HG03097 (cell line): ENCODE measurements around the gene HOOK2.
"Not testable (repeated sequence)": the region's sequence is repeated elsewhere in the genome, so short reads cannot be mapped to it uniquely, and the experiment has no call there.

Experiments
- ATAC-seq: cut with Tn5 transposase; IDR thresholded peaks from one replicate; pipeline ENCODE4 v1.9.1; 2021; ENCODE audit not compliant: unreplicated experiment, low FRiP score

Gene HOOK2, protein sequence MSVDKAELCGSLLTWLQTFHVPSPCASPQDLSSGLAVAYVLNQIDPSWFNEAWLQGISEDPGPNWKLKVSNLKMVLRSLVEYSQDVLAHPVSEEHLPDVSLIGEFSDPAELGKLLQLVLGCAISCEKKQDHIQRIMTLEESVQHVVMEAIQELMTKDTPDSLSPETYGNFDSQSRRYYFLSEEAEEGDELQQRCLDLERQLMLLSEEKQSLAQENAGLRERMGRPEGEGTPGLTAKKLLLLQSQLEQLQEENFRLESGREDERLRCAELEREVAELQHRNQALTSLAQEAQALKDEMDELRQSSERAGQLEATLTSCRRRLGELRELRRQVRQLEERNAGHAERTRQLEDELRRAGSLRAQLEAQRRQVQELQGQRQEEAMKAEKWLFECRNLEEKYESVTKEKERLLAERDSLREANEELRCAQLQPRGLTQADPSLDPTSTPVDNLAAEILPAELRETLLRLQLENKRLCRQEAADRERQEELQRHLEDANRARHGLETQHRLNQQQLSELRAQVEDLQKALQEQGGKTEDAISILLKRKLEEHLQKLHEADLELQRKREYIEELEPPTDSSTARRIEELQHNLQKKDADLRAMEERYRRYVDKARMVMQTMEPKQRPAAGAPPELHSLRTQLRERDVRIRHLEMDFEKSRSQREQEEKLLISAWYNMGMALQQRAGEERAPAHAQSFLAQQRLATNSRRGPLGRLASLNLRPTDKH

DNA sequence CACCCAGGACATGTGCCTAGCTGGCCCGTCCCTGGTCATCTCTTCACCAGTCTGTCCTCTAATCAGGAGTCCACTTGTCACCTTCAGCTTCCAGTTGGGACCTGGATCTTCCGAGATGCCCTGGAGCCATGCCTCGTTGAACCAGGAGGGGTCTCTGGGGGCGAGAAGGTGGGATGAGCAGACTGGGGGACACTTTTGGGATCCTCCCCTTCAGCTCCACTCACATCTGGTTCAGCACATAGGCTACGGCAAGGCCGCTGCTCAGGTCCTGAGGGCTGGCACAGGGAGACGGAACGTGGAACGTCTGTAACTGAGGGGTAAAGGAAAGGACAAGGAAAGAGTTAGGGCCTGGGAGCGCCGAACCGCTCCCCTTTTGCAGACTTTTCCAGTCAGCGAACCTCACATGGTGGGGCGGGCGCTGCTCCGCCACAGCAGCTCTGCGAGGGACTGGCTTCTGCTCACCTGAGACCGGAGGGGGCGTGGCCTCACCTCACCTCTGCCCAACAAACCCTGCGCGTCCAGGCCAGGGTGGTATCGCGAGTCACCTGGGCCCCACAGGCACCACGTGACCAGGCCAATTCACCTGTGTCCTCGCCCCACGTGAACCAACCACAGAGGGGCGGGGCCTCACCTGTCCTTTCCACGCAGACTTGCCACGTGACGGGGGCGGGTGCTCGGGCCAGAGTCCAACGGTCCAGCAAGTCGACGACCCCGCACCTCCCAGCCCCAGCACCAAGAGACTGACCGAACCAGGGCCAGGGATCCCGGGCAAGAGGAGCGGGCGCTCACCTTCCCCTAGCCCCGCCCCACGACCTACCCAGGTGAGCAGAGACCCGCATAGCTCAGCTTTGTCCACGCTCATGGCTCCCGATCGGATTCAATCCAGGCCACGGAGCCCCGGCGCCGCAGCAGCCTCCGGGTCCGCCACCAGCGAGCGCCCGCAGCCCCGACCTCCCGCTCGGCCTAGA, at the start of gene HOOK2:
TSS of gene HOOK2 (minus strand) at position 965 of the 968 bp plus-strand sequence. CDS start at position 862, 103 bp downstream.
- peak; percentile 2 for ATAC-seq

DNA sequence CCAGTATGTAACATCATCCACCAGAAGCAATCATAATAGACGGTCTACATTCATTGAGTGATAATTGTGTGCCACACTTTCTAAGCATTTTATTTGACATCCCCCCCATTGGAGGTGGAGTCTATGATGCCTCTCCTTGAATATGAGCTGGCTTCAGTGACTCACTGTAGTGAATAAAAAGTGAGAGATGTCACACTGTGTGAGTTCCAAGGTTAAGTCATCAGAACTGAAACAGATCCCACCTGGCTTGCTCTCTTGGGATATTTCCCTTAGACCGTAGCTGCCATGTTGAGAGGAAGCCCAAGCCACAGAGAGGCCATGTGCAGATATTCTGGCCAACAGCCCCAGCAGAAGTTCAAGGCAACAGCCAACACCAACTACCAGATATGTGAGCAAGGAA, 46.4 kb upstream of the HOOK2 start:
- ATAC-seq: no peak

DNA sequence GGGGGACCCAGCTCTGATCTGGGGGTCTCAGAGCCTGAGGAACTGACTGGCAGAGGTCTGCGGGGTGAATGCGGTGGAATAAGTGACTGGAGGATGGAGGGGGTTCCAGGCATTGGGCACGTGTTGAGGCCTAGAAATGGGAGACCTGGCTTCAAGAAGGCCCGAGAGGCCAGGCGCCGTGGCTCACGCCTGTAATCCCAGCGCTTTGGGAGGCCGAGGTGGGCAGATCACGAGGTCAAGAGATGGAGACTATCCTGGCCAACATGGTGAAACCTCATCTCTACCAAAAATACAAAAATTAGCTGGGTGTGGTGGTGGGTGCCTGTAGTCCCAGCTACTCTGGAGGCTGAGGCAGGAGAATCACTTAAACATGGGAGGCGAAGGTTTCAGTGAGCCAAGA, 42.5 kb upstream of the HOOK2 start:
- not testable (repeated sequence) for ATAC-seq

DNA sequence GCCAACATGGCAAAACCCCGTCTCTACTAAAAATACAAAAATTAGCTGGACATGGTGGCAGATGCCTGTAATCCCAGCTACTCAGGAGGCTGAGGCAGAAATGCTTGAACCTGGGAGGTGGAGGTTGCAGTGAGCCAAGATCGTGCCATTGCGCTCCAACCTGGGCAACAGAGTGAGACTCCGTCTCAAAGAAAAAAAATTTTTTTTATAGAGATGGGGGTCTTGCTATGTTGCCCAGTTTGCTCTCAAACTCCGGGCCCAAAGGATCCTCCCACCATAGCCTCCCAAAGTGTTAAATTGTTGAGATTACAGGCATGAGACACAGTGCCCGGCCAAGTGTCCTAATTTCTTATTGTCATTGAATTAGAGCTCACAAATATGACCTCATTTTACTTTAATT, 41.8 kb upstream of the HOOK2 start:
- ATAC-seq: not testable (repeated sequence)

DNA sequence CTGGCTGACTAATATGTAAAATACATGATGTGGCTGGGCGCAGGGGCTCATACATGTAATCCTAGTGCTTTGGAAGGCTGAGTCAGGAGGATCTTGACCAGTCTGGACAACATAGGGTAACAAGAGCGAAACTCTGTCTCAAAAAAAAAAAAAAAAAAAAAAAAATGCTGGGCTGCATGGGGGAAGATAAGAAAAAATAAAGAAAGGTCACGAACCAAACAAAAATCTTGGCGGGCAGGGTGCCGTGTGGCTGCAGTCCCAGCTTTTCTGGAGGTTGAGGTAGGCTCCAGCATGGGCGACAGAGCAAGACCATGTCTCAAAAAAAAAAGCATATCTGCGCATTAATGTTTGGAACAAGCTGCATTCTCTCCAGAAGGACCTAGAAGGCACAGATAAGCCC, 39.7 kb upstream of the HOOK2 start:
- no peak for ATAC-seq

DNA sequence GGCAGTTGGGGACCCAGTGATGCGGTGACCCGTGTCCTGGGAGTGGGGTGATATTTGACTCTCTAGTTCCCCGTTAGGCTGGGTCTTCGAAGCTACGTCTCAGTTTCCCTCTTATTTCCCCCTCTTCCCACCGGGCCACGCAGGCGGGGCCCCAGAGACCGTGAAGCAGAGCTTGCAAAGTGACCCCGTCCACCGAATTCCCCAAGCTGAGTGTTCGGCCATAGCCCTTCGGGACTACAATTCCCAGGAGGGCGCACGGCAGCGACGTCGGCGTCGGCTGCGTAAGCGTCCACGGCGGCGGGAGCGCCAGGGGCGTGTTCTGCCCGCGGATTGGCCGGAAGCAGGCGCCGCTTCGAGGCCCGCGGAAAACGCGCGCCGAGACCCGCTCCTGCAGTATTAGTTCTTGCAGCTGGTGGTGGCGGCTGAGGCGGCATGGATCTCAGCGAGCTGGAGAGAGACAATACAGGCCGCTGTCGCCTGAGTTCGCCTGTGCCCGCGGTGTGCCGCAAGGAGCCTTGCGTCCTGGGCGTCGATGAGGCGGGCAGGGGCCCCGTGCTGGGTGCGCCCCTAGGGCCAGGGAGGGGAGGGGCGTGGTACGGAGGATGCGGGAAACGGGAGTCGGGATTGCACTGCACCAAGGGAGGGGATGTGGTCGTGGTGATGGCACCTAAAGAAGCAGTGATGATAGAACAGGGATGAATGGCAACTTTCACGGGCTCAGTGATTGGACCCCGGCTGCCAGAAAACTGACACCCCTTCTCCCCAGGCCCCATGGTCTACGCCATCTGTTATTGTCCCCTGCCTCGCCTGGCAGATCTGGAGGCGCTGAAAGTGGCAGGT, 31.1 kb upstream of the HOOK2 start, which contains the start of gene RNASEH2A:
TSS of gene RNASEH2A (plus strand) at position 343 of the 840 bp plus-strand sequence. CDS start at position 433, 90 bp downstream.
- peak; percentile 79 for ATAC-seq

DNA sequence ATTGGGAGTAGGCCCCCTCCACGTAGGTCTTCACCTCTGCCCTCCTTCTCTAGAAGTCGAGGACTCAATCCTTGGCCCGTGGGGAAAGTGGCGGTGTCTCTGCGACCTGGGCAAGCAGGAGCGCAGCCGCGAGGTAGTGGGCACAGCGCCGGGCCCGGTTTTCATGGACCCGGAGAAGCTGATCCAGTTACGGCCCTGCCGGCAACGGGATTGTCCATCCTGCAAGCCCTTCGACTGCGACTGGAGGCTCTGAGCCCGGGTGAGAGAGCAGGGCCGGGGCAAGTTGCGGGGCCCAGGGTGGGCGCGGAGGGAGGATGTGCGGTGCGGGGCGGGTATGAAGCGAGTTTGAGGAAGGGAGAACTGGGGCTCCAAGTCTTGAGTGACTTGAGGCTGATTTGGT, 28.7 kb upstream of the HOOK2 start:
- no peak for ATAC-seq

DNA sequence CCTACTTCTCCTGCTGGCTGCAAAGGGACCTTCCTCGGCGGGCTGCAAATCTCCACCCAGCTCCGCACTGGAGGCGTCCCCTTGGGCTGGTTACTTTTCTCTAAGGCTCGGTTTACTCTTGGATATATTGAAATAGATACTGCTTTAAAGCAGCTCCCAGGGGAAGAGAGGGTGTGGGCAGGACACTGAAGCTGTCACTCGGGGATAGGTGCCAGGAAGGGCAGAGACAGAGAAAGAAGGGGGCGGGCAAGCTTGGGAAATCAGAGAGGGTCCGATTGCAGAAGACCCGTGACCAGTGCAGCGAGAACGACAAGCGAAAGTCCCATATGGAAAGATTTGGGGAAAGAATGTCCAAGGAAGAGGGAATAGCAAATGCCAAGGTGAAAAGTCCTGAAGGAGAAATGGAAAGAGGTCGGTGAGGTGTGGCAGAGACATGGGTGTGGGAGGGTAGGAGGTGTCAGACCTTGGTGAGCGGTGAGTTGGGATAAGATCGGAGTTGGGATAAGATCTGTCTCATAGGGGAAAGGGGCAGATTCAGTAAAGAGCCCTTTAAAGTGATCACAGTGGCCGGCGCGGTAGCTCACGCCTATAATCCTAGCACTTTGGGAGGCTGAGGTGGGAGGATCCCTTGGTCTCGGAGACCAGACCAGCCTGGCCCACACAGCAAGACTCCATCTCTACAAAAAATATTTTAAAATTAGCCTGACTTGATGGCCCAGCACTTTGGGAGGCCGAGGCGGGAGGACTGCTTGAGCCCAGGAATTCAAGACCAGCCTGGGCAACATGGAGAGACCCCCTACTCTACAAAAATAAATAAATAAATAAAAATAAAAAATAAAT, 27.1 kb upstream of the HOOK2 start:
- no peak for ATAC-seq

DNA sequence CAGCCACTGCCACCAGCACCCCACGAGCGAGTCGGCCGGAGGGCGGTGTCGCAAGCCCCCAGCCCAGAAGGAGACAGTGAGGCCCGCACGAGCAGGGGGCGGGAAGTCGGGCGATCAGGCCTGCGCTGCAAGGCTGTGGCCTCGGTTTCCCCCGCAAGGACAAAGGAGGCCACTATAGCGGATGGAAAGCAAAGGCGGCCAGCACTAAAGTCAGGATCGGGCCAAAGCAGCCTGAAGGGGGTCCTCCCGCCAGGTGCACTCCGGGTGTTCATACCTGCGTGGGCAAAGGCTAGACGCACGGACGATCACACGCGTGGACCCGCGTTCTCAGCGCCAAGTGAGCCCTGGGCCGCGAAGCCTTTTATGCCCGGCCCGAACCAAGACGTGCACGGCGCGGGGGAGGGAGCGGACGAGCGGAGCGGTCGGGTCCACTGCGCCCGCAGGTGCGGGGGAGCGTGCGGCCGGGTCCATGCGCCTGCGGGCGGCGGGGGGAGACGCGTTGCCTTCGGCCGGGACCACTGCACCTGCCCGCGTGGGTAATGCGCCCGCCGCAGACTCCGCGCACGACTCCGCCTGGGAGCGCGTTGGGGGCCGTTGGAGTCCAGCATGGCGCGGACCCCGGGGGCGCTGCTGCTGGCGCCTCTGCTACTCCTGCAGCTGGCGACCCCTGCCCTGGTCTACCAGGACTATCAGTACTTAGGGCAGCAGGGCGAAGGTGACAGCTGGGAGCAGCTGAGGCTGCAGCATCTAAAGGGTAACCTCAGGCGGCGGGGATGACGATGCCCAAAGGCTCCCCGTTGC, 26.3 kb upstream of the HOOK2 start, which contains the start of the genes PRDX2 and THSD8:
TSS of gene PRDX2 (minus strand) at position 335 of the 801 bp plus-strand sequence. CDS start 539 bp downstream, outside the sequence.
TSS of gene THSD8 (plus strand) at position 604 of the 801 bp plus-strand sequence. CDS start at position 607, 3 bp downstream.
- ATAC-seq: no peak

DNA sequence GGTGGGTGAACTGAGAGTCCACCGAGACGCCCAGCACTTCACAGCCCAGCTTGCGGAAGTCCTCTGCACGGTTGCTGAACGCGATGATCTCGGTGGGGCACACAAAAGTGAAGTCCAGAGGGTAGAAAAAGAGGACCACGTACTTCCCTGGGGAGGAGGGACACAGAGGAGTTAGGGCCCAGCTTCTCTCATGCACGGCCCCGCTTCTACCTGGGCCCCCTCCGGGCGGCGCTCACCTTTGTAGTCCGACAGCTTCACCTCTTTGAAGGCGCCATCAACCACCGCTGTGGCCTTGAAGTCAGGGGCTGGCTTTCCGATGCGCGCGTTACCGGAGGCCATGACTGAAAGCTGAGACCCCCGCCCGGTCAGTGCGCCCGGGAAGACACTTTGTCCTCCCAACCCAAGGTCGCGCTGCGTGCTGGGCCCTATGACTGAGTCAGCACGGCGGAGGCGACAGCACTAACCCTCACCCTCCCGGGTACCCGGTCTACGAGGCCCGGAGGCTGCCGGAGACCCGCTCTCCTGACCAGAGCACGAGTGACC, 25.6 kb upstream of the HOOK2 start:
- no peak for ATAC-seq

DNA sequence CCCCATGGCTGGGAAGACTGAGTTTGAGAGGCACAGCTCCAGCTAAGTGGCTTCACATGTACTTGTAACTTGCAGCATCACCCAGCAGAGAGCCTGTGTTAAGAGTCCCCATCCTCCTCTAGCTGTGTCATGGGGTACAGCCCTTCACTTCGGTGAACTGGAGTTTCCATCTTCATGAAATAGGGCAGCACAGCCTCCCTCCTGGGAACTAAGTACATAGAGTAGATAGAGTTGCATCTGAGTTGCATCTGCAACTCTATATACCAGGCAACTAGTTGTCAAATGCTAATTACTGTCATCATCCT, 25.1 kb upstream of the HOOK2 start:
- no peak for ATAC-seq

DNA sequence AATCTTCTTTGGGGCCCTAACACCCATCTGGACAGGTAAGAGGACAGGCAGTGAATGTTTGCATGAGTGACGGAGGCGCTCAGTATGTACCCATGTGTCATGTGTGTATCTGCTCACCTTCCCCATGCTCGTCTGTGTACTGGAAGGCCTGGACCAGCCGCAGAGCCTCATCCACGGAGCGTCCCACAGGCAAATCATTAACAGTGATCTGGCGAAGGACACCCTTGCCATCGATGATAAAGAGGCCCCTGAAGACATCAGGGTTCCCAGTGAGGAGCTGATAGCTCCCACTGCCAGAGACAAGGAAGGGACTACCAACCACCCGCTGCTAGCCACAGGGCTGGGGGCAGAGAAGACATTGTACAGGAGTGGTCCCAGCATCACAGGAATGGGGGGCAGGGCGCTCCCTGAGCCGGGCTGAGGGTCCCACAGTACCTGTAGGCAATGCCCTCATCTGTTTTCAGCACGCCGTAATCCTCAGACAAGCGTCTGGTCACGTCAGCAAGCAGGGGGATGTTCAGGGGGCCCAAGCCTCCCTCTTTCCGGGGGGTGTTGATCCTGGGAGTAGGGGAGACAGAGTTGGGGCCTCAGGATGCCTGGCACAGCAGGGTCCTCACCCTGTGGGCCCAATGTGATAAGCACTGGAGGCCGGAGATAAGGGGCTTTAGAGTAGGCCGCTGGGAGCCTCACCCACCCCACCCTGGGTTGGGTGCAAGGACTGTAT, 24.6 kb upstream of the HOOK2 start:
- no peak for ATAC-seq

DNA sequence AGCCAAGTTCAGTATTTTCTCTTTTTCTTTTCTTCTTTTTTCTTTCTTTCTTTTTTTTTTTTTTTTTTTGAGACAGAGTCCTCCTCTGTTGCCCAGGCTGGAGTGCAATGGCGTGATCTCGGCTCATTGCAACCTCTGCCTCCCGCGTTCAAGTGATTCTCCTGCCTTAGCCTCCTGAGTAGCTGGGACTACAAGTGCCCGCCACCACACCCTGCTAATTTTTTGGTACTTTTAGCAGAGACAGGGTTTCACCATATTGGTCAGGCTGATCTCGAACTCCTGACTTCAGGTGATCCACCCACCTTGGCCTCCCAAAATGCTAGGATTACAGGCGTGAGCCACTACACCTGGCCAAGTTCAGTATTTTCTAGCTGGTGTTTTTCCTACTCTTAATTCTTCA, 22.3 kb upstream of the HOOK2 start:
- not testable (repeated sequence) for ATAC-seq

DNA sequence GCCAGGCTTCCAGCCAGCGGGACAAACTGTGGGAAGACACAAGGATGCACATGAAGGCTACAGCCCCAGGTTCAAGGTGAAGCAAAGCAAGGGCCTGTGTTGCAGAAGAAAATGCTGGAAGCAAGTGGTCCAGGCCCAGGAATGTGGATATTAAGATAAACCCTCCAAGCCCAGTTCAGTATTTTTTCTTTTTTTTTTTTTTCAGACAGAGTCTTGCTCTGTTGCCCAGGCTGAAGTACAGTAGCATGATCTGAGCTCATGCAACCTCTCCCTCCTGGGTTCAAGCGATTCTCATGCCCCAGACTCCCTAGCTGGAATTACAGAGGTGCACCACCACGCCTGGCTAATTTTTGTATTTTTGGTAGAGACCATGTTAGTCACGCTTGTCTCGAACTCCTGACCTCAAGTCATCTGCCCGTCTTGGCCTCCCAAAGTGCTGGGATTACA, 21.8 kb upstream of the HOOK2 start:
- no peak for ATAC-seq

DNA sequence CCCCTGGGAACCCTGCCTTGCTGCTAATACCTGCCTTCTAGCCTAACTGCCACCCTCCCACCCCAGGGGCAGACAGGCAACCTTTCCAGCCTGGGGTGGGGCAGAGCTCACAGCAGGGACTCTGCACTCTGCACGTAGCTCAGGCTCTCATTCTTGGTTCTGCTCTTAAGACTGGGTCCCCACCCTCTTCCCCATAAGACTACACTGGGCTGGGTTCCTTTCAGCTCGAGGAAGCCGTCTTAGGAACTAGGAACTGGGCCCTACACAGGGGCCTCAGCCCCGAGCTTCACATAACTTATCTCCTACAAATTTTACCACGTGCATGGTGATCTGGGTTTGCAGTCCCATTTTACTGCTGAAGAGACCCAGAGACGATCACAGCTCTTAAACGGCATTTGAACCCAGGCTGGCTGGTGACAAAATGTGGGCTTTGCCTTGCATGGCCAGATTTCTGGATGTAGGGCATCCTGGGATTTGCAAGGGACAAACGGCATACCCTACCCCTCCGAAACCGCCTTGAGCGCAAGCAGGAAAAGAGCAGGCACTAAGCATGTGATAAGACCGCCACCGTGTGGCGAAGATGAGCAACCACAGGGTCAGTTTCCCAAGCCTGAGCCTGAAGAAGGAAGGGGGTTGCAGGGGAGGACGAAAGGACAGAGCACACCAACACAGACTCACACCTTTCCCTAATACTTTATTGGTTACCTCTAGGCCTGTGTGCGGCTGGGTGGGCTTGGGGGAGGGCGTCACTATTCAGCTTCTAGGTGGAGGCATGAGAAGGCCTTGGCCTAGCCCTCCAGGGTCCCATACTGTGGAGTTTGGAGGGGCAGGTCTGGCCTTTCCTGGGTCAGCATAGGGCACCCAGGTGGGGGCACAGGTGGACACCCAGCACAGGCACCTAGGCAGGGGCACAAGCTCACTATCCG, 21.1 kb upstream of the HOOK2 start:
- ATAC-seq: no peak

DNA sequence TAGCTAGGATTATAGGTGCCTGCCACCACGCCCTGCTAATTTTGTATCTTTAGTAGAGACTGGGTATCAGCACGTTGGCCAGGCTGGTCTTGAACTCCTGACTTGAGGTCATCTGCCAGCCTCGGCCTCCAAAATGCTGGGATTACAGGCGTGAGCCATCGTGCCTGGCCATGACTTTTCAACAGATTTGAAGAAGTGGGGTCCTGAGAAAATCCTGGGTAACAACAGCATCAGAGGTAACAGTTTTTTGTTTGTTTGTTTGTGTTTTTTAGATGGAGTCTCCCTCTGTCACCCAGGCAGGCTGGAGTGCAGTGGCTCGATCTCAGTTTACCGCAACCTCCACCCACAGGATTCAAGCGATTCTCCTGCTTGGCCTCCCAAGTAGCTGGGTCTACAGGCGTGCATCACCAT, 19.6 kb upstream of the HOOK2 start:
- no peak for ATAC-seq
